Fibroblast of upper back skin (primary cell): ENCODE data around the gene LACRT.
A peak's percentile ranks its signal among the peaks of the same experiment; 100 is the strongest.

Experiments
- DNase-seq: peaks from one replicate; pipeline ENCODE4 v3.0.0-alpha.2; 2013

Gene LACRT

GRCh38 chr12:54596526-54596946, 38.2 kb downstream of the LACRT start:
- DNase-seq = peak; percentile 57

GRCh38 chr12:54595471-54595870, 39.2 kb downstream of the LACRT start:
- no peak for DNase-seq

- no peak for DNase-seq
Measured at GRCh38 chr12:54593725-54594124, 41.0 kb downstream of the LACRT start.

- DNase-seq = no peak
Measured at GRCh38 chr12:54593135-54593534, 41.6 kb downstream of the LACRT start.

GRCh38 chr12:54592316-54592715, 42.4 kb downstream of the LACRT start:
- DNase-seq = peak; percentile 8

- peak; percentile 19 for DNase-seq
Measured at GRCh38 chr12:54590978-54591591, 43.6 kb downstream of the LACRT start.

- DNase-seq = no peak
Measured at GRCh38 chr12:54589964-54590363, 44.7 kb downstream of the LACRT start.

GRCh38 chr12:54588890-54589267, 45.8 kb downstream of the LACRT start:
- DNase-seq = no peak

- no peak for DNase-seq
Measured at GRCh38 chr12:54588110-54588889, 46.4 kb downstream of the LACRT start, which contains the start of gene PPP1R1A. Gene PPP1R1A, minus strand, starts transcription at chr12:54588659. Its CDS starts 171 bp downstream, at chr12:54588488.

GRCh38 chr12:54587315-54587873, 47.3 kb downstream of the LACRT start:
- DNase-seq = no peak

GRCh38 chr12:54586620-54587019, 48.1 kb downstream of the LACRT start:
- no peak for DNase-seq

GRCh38 chr12:54585243-54585642, 49.5 kb downstream of the LACRT start:
- no peak for DNase-seq

- DNase-seq = no peak
Measured at GRCh38 chr12:54584128-54584527, 50.6 kb downstream of the LACRT start.

- no peak for DNase-seq
Measured at GRCh38 chr12:54583726-54584125, 51.0 kb downstream of the LACRT start.

- DNase-seq = no peak
Measured at GRCh38 chr12:54581412-54581811, 53.3 kb downstream of the LACRT start.
